ENCODE measurements around the gene TMEM116. TPM values are rescaled to one million over a fixed set of nuclear protein-coding genes. Genes with fewer than 3 reads are reported as not detected.

The TMEM116 gene
- total and polyA plus RNA-seq, 2 donors (not counting 3 experiments of a cell fraction or from before 2014, with no cell fraction given) = 1.6 to 3.9 TPM

DNA sequence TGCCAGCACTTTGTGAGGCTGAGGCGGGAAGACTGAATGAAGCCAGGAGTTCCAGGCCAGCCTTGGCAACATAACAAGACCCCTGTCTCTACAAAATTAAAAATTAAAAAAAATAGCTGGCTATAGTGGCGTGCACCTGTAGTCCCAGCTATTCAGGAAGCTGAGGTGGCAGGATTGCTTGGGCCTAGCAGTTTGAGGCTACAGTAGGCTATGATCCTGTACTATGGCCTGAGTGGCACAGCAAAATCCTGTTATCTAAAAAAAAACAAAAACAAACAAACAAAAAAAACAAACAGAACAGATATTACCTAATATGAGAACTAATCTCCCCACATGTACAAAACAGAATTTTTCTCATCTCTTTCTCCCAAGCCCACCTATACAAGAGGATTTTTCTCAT lies 15.7 kb downstream of the TMEM116 start:
- no peak overlapping the region for H3K9ac ChIP-seq (replicated peaks; ENCODE audit: extremely low read depth, insufficient read depth, low read length)
- ChIA-PET CTCF (interaction anchor here (1.9 to 2.0 kb wide), 2 partner anchors 21 to 52 kb away, joined by 6 to 7 read pairs; no protein-coding TSS in a partner anchor), POLR2A (interaction anchor here (1.1 kb wide), 1 partner anchor 72 kb away, joined by 3 read pairs; no protein-coding TSS in a partner anchor)
- TF ChIP-seq FOS (IDR thresholded peaks at IDR 0.05; ENCODE audit: borderline replicate concordance, insufficient read depth, low read length) (no peak), EZH2 (IDR thresholded peaks at IDR 0.05; ENCODE audit: borderline replicate concordance, low read depth, low read length, severe bottlenecking) (no peak), JUN (IDR thresholded peaks at IDR 0.05; ENCODE audit: borderline replicate concordance, insufficient read depth, insufficient read length, low read depth) (no peak), CTCF (IDR thresholded peaks at IDR 0.05; ENCODE audit: extremely low read depth in 1 of 2, insufficient read depth in 1 of 2, low read depth in 1 of 2, low read length in 2 of 2) (no peak), GATA2 (IDR thresholded peaks at IDR 0.05; ENCODE audit: insufficient read depth, insufficient read length, low read depth, low read length) (no peak), POLR2AphosphoS5 (IDR thresholded peaks at IDR 0.05; ENCODE audit: insufficient read depth, low read depth, low read length) (no peak), POLR2A (IDR thresholded peaks at IDR 0.05; ENCODE audit: low read depth, low read length) (no peak), MYC (IDR thresholded peaks at IDR 0.05; ENCODE audit: low read depth, low read length) (no peak)
- TF ChIP-seq, protein P1, sequence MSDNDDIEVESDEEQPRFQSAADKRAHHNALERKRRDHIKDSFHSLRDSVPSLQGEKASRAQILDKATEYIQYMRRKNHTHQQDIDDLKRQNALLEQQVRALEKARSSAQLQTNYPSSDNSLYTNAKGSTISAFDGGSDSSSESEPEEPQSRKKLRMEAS (IDR thresholded peaks at IDR 0.05; ENCODE audit: insufficient read depth, insufficient read length) = no peak
- no peaks in the 10 kb centered on the region for H3K27me3 ChIP-seq (ENCODE audit: control insufficient read depth in 2 of 2, insufficient read depth in 2 of 2, low read length in 2 of 2)
- H3K9me1 ChIP-seq (replicated peaks; ENCODE audit: control insufficient read depth, extremely low read depth, insufficient read depth, low read length) = no peaks in the 10 kb centered on the region
- FAIRE-seq = no peak
- DNase-seq (ENCODE audit: low read depth, low spot score) = no peak
- no peak overlapping the region for H3K4me2 ChIP-seq (ENCODE audit: insufficient read depth, low read length)
- H3K36me3 ChIP-seq (ENCODE audit: control insufficient read depth in 2 of 2, extremely low read depth in 1 of 2, insufficient read depth in 2 of 2, low read length in 2 of 2) = no peaks in the 10 kb centered on the region
- no peaks in the 10 kb centered on the region for H3K4me1 ChIP-seq (ENCODE audit: control insufficient read depth, extremely low read depth, insufficient read depth, low read length)
- BruUV-seq (replicated peaks) = no TSS peak
- no peaks in the 10 kb centered on the region for H3K79me2 ChIP-seq (ENCODE audit: control insufficient read depth, insufficient read depth, low read length)
- H3K9me3 ChIP-seq (replicated peaks; ENCODE audit: control insufficient read depth, insufficient read depth, low read length) = no peaks in the 10 kb centered on the region
- intact Hi-C loops (cut with micrococcal nuclease) (no loop called here), dilution Hi-C loops (cut with MboI; ENCODE audit: extremely low pct_ligation_motif_present, low sequenced_read_pairs) (no loop called here)
- H2AFZ ChIP-seq (ENCODE audit: low read depth, low read length) = no peak overlapping the region
- H3K4me3 ChIP-seq (replicated peaks in 1 of 3; ENCODE audit: insufficient read depth in 1 of 3, low read depth in 1 of 3, low read length in 3 of 3) = no peak overlapping the region
- H4K20me1 ChIP-seq (replicated peaks; ENCODE audit: control insufficient read depth, extremely low read depth, insufficient read depth, low read length) = no peaks in the 10 kb centered on the region
- H3K27ac ChIP-seq (ENCODE audit: insufficient read depth, low read depth, low read length) = no peak overlapping the region

All from endothelial cell of umbilical vein (primary cell).